GM19023 (cell line): ENCODE data around the gene CACNB2.

ENCODE experiments used
- ATAC-seq: cut with Tn5 transposase; IDR thresholded peaks from one replicate; pipeline ENCODE4 v1.9.1; 2021; ENCODE audit warnings: mild to moderate bottlenecking, moderate library complexity; ENCODE audit not compliant: unreplicated experiment

The CACNB2 gene

DNA sequence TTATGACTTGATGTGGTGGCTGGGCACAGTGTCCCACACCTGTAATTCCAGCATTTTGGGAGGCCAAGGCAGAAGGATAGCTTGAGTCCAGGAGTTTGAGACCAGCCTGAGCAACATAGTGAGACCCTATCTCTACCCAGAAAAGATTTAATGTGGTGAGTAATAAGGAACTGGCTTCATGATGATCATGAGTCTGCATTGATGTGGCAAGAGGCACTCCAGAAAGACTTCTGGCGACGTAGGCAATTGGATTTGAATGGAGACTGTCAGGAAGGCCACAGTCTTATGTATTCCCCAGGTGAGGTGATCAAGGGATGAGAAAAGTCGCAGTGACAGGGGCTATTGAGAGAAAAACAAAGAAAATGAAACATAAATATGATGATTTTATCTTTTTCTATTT lies 138.0 kb downstream of the CACNB2 start:
- ATAC-seq, result no peak

- no peak for ATAC-seq
Observed at GRCh38 chr10:18279173-18279572, 138.9 kb downstream of the CACNB2 start.

GRCh38 chr10:18282094-18282493 lies 141.9 kb downstream of the CACNB2 start:
- ATAC-seq, result no peak

- ATAC-seq, result no peak
Observed at GRCh38 chr10:18290651-18291313, 150.6 kb downstream of the CACNB2 start.

- ATAC-seq, result peak; percentile 45
Observed at GRCh38 chr10:18293536-18294510, 153.6 kb downstream of the CACNB2 start.

DNA sequence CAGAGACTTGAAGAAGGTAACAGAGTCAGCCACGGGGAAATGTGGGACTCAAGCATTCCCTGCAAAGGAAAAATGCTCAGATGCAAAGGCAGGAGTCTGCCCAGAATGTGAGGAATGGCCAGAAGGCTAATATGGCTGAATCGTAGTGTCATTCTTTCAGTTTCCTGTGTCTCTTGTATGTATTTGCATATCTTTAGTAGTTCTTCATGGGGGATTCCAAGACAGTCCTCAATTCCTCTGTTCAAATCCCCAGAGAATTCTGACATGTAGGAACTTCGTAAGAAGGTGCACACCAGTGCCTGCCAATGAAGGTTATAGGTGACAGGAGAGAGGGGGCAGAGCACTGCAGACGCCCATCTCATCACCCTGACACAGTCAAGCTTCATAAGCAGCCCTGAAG lies 154.4 kb downstream of the CACNB2 start:
- ATAC-seq, result no peak

- no peak for ATAC-seq
Observed at GRCh38 chr10:18297659-18298058, 157.4 kb downstream of the CACNB2 start.

- ATAC-seq, result no peak
Observed at GRCh38 chr10:18298256-18298655, 158.0 kb downstream of the CACNB2 start.

GRCh38 chr10:18303851-18304801 lies 163.9 kb downstream of the CACNB2 start:
- no peak for ATAC-seq

GRCh38 chr10:18306031-18306430 lies 165.8 kb downstream of the CACNB2 start:
- no peak for ATAC-seq

DNA sequence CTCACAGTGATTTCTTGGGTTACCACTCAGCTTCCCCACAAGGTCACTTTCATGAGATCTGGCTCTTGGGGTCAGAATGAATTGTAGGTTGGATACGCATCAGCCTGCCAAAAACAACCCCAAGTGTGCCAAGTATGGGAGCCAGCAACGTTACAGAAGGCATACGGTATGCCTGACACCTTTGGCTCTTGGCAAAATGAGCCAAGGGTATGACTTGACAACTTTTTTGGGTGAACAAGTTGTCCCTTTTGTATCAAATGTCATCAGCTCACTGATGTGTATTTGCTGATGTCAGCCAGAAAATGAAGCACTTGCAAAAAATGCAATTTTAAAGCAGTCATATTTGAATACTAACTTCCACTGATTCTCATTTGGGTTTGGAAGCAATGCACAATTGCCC lies 168.4 kb downstream of the CACNB2 start:
- ATAC-seq, result no peak

DNA sequence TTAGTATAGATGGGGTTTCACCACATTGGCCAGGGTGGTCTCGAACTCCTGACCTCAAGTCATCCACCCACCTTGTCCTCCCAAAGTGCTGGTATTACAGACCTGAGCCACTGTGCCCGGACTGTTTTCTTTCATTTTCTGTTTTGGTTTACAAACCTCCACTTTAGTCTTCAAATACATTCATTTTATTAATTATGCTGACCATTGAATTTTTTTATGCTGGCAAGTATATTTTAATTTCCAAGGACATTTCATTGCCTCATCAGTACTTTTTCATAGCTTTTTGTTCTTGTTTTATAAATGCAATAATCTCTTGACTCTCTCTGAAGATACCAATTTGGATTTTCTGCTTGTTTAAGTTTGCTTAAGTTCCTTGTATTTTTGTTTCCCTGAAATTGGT lies 170.5 kb downstream of the CACNB2 start:
- no peak for ATAC-seq

- peak; percentile 58 for ATAC-seq
Observed at GRCh38 chr10:18312374-18313139, 172.3 kb downstream of the CACNB2 start.

- no peak for ATAC-seq
Observed at GRCh38 chr10:18313140-18313530, 172.9 kb downstream of the CACNB2 start.

GRCh38 chr10:18313626-18314025 lies 173.4 kb downstream of the CACNB2 start:
- ATAC-seq, result no peak

DNA sequence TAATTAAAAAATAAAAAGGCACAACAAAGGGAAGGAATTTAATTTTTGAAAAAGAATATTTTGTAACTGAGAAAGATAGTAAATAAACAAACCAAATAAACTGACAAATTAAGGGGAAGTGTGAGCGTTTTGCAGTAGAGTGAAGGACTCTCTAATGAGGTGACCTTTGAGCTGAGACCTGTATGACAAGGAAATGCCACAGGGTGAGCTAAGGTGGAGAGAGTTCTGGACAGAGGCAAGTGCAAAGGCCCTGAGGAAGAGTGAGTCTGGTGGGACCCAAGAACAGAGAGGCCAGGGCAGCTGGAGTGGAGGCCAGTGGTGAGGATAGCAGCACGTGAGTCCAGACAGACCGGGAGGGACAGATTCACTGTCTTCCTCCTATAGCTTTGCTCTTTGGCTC lies 179.4 kb downstream of the CACNB2 start:
- ATAC-seq, result no peak

DNA sequence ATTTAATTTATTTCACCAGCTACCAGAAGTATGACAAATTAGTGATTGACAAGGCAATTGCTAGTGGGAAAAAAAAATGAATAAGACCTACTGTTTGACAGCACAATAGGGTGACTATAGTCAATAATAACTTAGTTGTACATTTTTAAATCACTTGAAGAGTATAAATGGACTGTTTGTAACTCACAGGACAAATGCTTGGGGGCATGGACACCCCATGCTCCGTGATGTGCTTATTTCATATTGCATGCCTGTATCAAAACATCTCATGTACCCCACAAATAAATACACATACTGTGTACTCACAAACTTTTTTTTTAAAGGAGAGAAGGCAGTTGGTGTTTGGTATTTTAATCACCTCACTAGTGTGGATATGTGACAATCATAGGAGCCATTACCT lies 181.1 kb downstream of the CACNB2 start:
- ATAC-seq, result no peak

- no peak for ATAC-seq
Observed at GRCh38 chr10:18323916-18324315, 183.7 kb downstream of the CACNB2 start.

- no peak for ATAC-seq
Observed at GRCh38 chr10:18325410-18325809, 185.2 kb downstream of the CACNB2 start.

DNA sequence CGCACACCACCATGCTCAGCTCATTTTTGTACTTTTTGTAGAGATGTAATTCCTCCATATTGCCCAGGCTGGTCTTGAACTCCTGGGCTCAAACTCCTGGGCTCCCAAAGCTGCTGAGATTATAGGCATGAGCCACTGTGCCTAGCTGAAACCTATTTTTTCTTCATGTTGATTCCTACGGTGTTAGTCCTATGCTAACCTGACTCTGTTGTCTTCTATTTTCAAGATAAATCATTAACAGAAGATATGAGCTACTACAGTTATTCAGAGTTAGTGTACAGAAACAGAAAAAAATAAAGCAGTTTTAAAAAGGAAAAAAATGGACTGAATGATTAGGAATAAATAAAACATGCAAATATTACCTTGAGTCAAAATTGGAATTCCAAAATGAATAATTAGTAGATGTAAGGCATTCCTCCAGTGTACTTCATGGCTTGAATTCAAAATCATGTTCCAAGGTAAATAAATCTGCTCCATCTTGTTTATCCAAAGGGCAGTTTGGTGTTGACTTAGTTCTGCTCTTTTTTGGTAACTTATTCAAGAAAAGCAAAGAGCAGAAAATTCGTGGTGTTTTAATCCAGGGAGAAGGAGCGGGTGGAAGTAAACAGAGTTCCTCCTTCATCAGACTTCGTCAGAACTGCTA lies 185.8 kb downstream of the CACNB2 start:
- no peak for ATAC-seq
